Subcutaneous abdominal adipose tissue (tissue), 5 donors: ENCODE data around the gene KSR2.

Experiments
- H3K27ac ChIP-seq: one replicate; pipeline ENCODE4 v1.7.0; 2013; ENCODE audit warnings: low read depth, mild to moderate bottlenecking, inconsistent platforms, low read length, moderate library complexity
- H3K27me3 ChIP-seq, 5 donors: one replicate each; pipeline ENCODE4 v1.7.0; 2013; ENCODE audit warnings: low read length in 5 of 5, inconsistent platforms in 1 of 5; ENCODE audit not compliant: control insufficient read depth in 5 of 5, insufficient read depth in 4 of 5
- H3K36me3 ChIP-seq, 5 donors: one replicate each; pipeline ENCODE4 v1.7.0; 2013; ENCODE audit warnings: low read length in 5 of 5; ENCODE audit not compliant: control insufficient read depth in 5 of 5, insufficient read depth in 5 of 5
- H3K4me1 ChIP-seq, 5 donors: one replicate each; pipeline ENCODE4 v1.7.0; 2013; ENCODE audit warnings: low read length in 5 of 5, mild to moderate bottlenecking in 3 of 5, moderate library complexity in 1 of 5; ENCODE audit not compliant: control insufficient read depth in 5 of 5, insufficient read depth in 5 of 5
- H3K4me3 ChIP-seq, 5 donors: one replicate each; pipeline ENCODE4 v1.7.0; 2013; ENCODE audit warnings: low read length in 5 of 5, low read depth in 1 of 5
- H3K9ac ChIP-seq, 5 donors: one replicate each; pipeline ENCODE4 v1.7.0; 2013; ENCODE audit warnings: low read length in 5 of 5, mild to moderate bottlenecking in 4 of 5, moderate library complexity in 3 of 5
- H3K9me3 ChIP-seq, 5 donors: one replicate each; pipeline ENCODE4 v1.7.0; 2013; ENCODE audit warnings: low read length in 5 of 5; ENCODE audit not compliant: control insufficient read depth in 5 of 5
- donor health status: healthy.
- donor health status: healthy.
- donor health status: healthy.
- donor health status: healthy.
- donor health status: healthy.

KSR2 gene

GRCh38 chr12:117490130-117490529, 478.7 kb downstream of the KSR2 start:
- Histone ChIP-seq H3K4me1 (peaks cover 0 to 3% (median 0%) of the 10 kb centered on the region in 5 donors), H3K27ac (no peak overlapping the region), H3K4me3 (no peak overlapping the region), H3K9me3 (no peaks in the 10 kb centered on the region), H3K9ac (no peak overlapping the region), H3K36me3 (no peaks in the 10 kb centered on the region), H3K27me3 (peaks cover 0 to 6% (median 0%) of the 10 kb centered on the region in 5 donors)

DNA sequence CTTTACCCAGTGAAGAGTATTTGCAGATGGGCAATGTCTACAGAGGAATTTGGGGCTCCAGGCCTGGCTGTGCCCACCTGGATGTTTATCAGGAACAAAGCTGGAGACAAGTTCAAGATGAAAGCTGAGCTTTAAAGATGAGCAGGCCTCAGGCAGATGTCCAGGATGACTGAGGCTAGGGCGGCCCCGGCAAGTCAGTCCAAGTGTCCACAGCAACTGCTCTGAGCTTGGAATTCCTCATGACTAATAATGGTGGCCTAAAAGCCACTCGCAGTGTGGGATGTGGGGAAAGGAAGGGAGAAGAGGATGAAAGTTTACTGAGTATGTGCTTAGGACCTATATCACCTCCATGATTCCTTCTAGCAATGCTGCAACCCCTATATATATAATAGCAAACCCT, 479.1 kb downstream of the KSR2 start:
- Histone ChIP-seq H3K4me3 (no peak overlapping the region), H3K27me3 (peaks cover 0 to 6% (median 0%) of the 10 kb centered on the region in 5 donors), H3K9me3 (no peaks in the 10 kb centered on the region), H3K4me1 (peaks cover 0 to 3% (median 0%) of the 10 kb centered on the region in 5 donors), H3K36me3 (no peaks in the 10 kb centered on the region), H3K9ac (no peak overlapping the region), H3K27ac (no peak overlapping the region)

DNA sequence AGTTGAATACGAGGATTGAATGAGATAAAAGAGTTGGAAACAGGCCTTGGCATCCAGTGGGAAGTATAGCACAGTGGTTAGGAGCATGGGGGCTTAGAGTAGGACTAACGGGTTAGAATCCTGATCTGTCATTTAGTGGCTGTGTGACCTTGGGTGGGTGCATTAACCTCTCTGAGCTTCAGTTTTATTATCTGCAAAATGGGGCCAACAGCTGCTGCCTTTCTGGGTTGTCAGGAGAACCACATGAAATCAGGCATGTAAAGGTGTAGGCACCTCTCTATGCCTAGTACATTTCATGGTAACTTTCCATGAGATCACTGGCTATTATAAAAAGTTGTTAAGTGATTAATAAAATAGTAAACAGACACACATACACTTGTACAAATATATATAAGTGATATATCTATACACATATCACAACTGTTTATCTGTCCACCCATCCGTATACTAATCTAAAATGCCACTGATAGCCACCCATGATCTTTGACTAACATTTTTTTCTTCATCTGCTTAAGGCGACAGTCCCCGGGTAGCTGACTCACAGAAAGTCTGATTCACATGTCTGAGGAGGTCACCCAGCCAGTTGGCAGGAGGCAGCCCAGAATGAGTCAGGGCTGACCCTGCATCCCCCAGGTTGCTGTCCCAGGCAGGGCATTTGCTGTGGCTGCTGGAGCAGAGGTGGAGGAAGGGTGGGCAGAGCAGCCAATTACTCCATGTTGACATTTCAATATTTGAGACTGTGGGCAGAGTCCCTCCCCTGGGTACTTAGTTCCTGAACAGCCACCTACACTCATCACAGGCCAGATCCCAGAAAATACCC, 481.7 kb downstream of the KSR2 start:
- Histone ChIP-seq H3K4me1 (peaks cover 0 to 3% (median 0%) of the 10 kb centered on the region in 5 donors), H3K9ac (no peak overlapping the region), H3K27me3 (peaks cover 0 to 6% (median 0%) of the 10 kb centered on the region in 5 donors), H3K27ac (no peak overlapping the region), H3K4me3 (no peak overlapping the region), H3K36me3 (no peaks in the 10 kb centered on the region), H3K9me3 (peaks cover 0 to 5% (median 2%) of the 10 kb centered on the region in 5 donors)

- H3K27ac ChIP-seq: no peak overlapping the region
- H3K4me1 ChIP-seq: peaks cover 0 to 3% (median 0%) of the 10 kb centered on the region in 5 donors
- peaks cover 0 to 10% (median 5%) of the 10 kb centered on the region in 5 donors for H3K9me3 ChIP-seq
- peaks cover 0 to 6% (median 0%) of the 10 kb centered on the region in 5 donors for H3K27me3 ChIP-seq
- no peak overlapping the region for H3K4me3 ChIP-seq
- H3K36me3 ChIP-seq: no peaks in the 10 kb centered on the region
- no peak overlapping the region for H3K9ac ChIP-seq
Observed at GRCh38 chr12:117485984-117486839, 482.6 kb downstream of the KSR2 start.

DNA sequence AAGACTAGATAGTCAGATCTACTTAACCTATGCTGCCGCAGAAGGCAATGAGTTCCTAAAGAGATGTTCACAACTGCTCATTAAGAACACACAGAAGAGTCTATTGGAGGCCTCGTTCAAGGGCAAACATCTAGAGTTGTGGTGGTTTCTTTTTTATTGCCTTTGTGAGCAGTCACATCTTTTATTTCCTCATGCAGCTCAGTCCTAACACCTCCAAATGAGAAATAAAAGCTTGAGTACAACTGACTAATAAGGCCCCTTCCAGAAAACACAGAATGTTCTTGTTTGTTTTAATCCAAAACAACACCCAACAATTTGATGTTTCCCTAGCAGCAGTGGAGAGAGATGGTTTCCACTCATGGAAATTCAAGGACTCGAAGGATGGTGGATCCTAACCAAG, 483.9 kb downstream of the KSR2 start:
- Histone ChIP-seq H3K27me3 (peaks cover 0 to 6% (median 0%) of the 10 kb centered on the region in 5 donors), H3K4me3 (no peak overlapping the region), H3K36me3 (no peaks in the 10 kb centered on the region), H3K9ac (no peak overlapping the region), H3K4me1 (peaks cover 0 to 3% (median 0%) of the 10 kb centered on the region in 5 donors), H3K9me3 (peaks cover 0 to 12% (median 5%) of the 10 kb centered on the region in 5 donors), H3K27ac (no peak overlapping the region)

DNA sequence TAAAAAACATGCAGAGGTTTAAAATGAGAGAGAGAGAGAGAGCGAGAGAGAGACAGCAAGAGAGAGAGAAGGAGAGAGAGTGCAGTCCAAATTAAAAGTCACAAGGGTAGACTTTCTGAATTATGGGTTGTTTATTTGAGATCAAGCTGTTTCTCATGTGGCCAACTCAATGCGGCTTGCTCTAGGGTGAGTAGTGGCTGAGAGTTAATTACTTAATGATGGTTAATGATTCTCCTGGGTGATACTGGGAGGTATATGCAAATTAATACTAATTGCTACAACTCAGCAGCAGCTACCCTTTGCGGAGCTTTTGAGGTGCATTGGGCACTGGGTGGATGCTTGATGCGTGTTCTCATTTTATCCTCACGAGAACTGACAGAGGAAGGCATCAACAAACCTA, 485.3 kb downstream of the KSR2 start:
- Histone ChIP-seq H3K4me1 (peaks cover 0 to 3% (median 0%) of the 10 kb centered on the region in 5 donors), H3K27me3 (peaks cover 0 to 6% (median 0%) of the 10 kb centered on the region in 5 donors), H3K9me3 (peaks cover 0 to 12% (median 5%) of the 10 kb centered on the region in 5 donors), H3K36me3 (no peaks in the 10 kb centered on the region), H3K4me3 (no peak overlapping the region), H3K27ac (no peak overlapping the region), H3K9ac (no peak overlapping the region)

- H3K36me3 ChIP-seq: no peaks in the 10 kb centered on the region
- no peak overlapping the region for H3K27ac ChIP-seq
- H3K9me3 ChIP-seq: peaks cover 0 to 12% (median 5%) of the 10 kb centered on the region in 5 donors
- no peak overlapping the region for H3K9ac ChIP-seq
- H3K4me3 ChIP-seq: no peak overlapping the region
- no peaks in the 10 kb centered on the region for H3K4me1 ChIP-seq
- peaks cover 0 to 3% (median 0%) of the 10 kb centered on the region in 5 donors for H3K27me3 ChIP-seq
Observed at GRCh38 chr12:117481470-117481869, 487.3 kb downstream of the KSR2 start.

DNA sequence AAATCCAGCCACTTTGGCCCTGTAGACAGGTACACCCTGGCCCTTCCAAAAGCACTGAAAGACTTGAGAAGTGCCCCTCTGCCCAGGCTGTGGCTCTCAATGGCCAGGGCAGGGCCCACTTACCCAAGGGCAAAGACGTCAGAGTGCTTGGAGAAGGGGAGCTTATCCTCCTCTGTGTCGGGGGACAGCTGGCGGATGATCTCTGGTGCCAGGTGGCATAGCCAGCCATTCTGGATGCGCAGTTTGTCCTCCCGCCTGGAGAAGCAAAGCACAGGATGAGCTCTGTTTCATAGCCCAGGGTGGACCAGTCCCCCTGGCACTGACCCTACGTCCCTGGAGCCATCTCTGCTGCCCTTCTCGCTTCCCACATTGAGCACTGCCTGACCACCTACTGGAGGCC, 492.4 kb downstream of the KSR2 start:
- Histone ChIP-seq H3K9ac (no peak overlapping the region), H3K4me3 (no peak overlapping the region), H3K27me3 (peaks cover 0 to 2% (median 0%) of the 10 kb centered on the region in 5 donors), H3K27ac (no peak overlapping the region), H3K4me1 (no peaks in the 10 kb centered on the region), H3K9me3 (peaks cover 0 to 3% (median 0%) of the 10 kb centered on the region in 5 donors), H3K36me3 (no peaks in the 10 kb centered on the region)

DNA sequence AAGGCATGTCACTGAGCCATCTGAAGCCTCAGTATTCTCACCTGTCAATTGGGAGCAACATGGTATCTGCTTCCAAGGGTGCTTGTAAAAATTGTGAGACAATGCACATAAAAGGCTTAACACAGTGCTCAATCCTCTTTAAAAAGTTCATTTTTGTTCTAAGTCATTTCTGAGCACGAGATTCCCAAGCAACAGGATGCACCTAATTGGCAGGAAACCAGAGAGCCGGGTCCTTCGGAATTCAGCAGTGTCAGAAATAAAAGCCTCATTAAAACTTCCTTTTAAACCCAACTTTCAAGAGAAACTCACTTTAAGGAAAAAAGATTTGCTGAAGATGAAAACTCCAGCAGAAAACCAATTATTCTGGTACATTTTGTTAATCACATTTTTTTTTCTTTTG, 494.9 kb downstream of the KSR2 start:
- Histone ChIP-seq H3K4me1 (no peaks in the 10 kb centered on the region), H3K4me3 (no peak overlapping the region), H3K9me3 (peaks cover 0 to 12% (median 8%) of the 10 kb centered on the region in 5 donors), H3K9ac (no peak overlapping the region), H3K36me3 (no peaks in the 10 kb centered on the region), H3K27me3 (peaks cover 0 to 2% (median 0%) of the 10 kb centered on the region in 5 donors), H3K27ac (no peak overlapping the region)

DNA sequence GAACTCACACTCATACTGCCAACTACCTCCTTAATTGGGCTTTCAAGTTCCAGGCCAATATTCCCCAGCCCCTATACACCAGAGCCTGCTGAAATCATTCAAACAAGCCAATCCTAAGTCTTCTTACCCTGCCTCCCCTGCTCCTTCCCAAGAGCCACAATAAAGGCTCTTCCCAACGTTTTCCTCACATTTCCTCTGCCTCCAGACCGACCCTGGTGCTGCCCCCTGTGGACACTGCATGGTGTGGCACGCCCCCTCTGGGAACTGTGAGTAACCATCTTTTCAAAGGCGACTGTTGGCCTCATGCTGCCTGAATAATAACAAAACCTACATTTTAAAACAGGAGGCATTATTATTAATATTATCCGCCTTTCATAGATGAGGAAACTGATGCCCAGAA, 495.8 kb downstream of the KSR2 start:
- peaks cover 0 to 8% (median 5%) of the 10 kb centered on the region in 5 donors for H3K27me3 ChIP-seq
- H3K36me3 ChIP-seq: no peaks in the 10 kb centered on the region
- H3K4me3 ChIP-seq: no peak overlapping the region
- no peak overlapping the region for H3K27ac ChIP-seq
- H3K9ac ChIP-seq: no peak overlapping the region
- H3K4me1 ChIP-seq: no peaks in the 10 kb centered on the region
- peaks cover 0 to 12% (median 8%) of the 10 kb centered on the region in 5 donors for H3K9me3 ChIP-seq
